ENCODE results near the gene IQCK.
"Not testable (repeated sequence)": the region's sequence is repeated elsewhere in the genome, so short reads cannot be mapped to it uniquely, and the experiment has no call there.

Gene IQCK

GRCh38 chr16:19708296-19709205 lies 9.5 kb upstream of the IQCK start:
- H3K27ac Mint-ChIP-seq = no peak overlapping the region
- peaks cover 12% of the 10 kb centered on the region for H3K4me1 Mint-ChIP-seq
- H3K27me3 Mint-ChIP-seq = no peaks in the 10 kb centered on the region
- H3K36me3 Mint-ChIP-seq = peaks cover 4% of the 10 kb centered on the region
- H3K9me3 Mint-ChIP-seq = no peaks in the 10 kb centered on the region
- no peak overlapping the region for H3K4me3 Mint-ChIP-seq

- H3K36me3 Mint-ChIP-seq = peaks cover 11% of the 10 kb centered on the region
- no peak overlapping the region for H3K4me3 Mint-ChIP-seq
- no peaks in the 10 kb centered on the region for H3K9me3 Mint-ChIP-seq
- H3K4me1 Mint-ChIP-seq = peaks cover 19% of the 10 kb centered on the region
- no peaks in the 10 kb centered on the region for H3K27me3 Mint-ChIP-seq
- H3K27ac Mint-ChIP-seq = peak overlapping the region; percentile 4
Measured at GRCh38 chr16:19709381-19710136, 8.5 kb upstream of the IQCK start.

GRCh38 chr16:19710191-19710908 lies 7.7 kb upstream of the IQCK start:
- peaks cover 14% of the 10 kb centered on the region for H3K36me3 Mint-ChIP-seq
- no peak overlapping the region for H3K27ac Mint-ChIP-seq
- no peak overlapping the region for H3K4me3 Mint-ChIP-seq
- no peaks in the 10 kb centered on the region for H3K9me3 Mint-ChIP-seq
- peaks cover 24% of the 10 kb centered on the region for H3K4me1 Mint-ChIP-seq
- H3K27me3 Mint-ChIP-seq = no peaks in the 10 kb centered on the region

GRCh38 chr16:19710991-19711545 lies 7.0 kb upstream of the IQCK start:
- Mint-ChIP-seq H3K27me3 (no peaks in the 10 kb centered on the region), H3K4me1 (peaks cover 31% of the 10 kb centered on the region), H3K4me3 (no peak overlapping the region), H3K9me3 (no peaks in the 10 kb centered on the region), H3K36me3 (peaks cover 10% of the 10 kb centered on the region), H3K27ac (no peak overlapping the region)

- no peak overlapping the region for H3K4me3 Mint-ChIP-seq
- peak overlapping the region; percentile 9 for H3K27ac Mint-ChIP-seq
- H3K4me1 Mint-ChIP-seq = peaks cover 37% of the 10 kb centered on the region
- no peaks in the 10 kb centered on the region for H3K9me3 Mint-ChIP-seq
- H3K36me3 Mint-ChIP-seq = peaks cover 10% of the 10 kb centered on the region
- no peaks in the 10 kb centered on the region for H3K27me3 Mint-ChIP-seq
Measured at GRCh38 chr16:19711643-19712042, 6.4 kb upstream of the IQCK start.

- no peaks in the 10 kb centered on the region for H3K27me3 Mint-ChIP-seq
- H3K36me3 Mint-ChIP-seq = peaks cover 10% of the 10 kb centered on the region
- no peak overlapping the region for H3K4me3 Mint-ChIP-seq
- H3K27ac Mint-ChIP-seq = no peak overlapping the region
- H3K9me3 Mint-ChIP-seq = no peaks in the 10 kb centered on the region
- H3K4me1 Mint-ChIP-seq = peaks cover 41% of the 10 kb centered on the region
Measured at GRCh38 chr16:19712418-19713058, 5.5 kb upstream of the IQCK start.

GRCh38 chr16:19713697-19714096 lies 4.4 kb upstream of the IQCK start:
- no peak overlapping the region for H3K27ac Mint-ChIP-seq
- H3K4me3 Mint-ChIP-seq = no peak overlapping the region
- peaks cover 41% of the 10 kb centered on the region for H3K4me1 Mint-ChIP-seq
- no peaks in the 10 kb centered on the region for H3K9me3 Mint-ChIP-seq
- H3K36me3 Mint-ChIP-seq = peaks cover 10% of the 10 kb centered on the region
- no peaks in the 10 kb centered on the region for H3K27me3 Mint-ChIP-seq

- no peak overlapping the region for H3K4me3 Mint-ChIP-seq
- H3K9me3 Mint-ChIP-seq = no peaks in the 10 kb centered on the region
- no peaks in the 10 kb centered on the region for H3K27me3 Mint-ChIP-seq
- peaks cover 41% of the 10 kb centered on the region for H3K4me1 Mint-ChIP-seq
- H3K36me3 Mint-ChIP-seq = peaks cover 10% of the 10 kb centered on the region
- H3K27ac Mint-ChIP-seq = no peak overlapping the region
Measured at GRCh38 chr16:19715566-19715965, 2.5 kb upstream of the IQCK start.

GRCh38 chr16:19716183-19716582 lies 1.9 kb upstream of the IQCK start:
- Mint-ChIP-seq H3K27me3 (no peaks in the 10 kb centered on the region), H3K4me3 (peak overlapping the region; percentile 95), H3K36me3 (peaks cover 10% of the 10 kb centered on the region), H3K4me1 (peaks cover 43% of the 10 kb centered on the region), H3K27ac (peak overlapping the region; percentile 0), H3K9me3 (no peaks in the 10 kb centered on the region)

- Mint-ChIP-seq H3K4me1 (peaks cover 41% of the 10 kb centered on the region), H3K4me3 (peak overlapping the region; percentile 95), H3K27ac (peak overlapping the region; percentile 0), H3K36me3 (peaks cover 10% of the 10 kb centered on the region)
- H3K27me3 Mint-ChIP-seq, H3K9me3 Mint-ChIP-seq: not testable (repeated sequence)
Measured at GRCh38 chr16:19716728-19717127, 1.3 kb upstream of the IQCK start.

GRCh38 chr16:19717314-19717713 lies 757 bp upstream of the IQCK start:
- Mint-ChIP-seq H3K4me3 (peak overlapping the region; percentile 95), H3K4me1 (peaks cover 38% of the 10 kb centered on the region), H3K9me3 (no peaks in the 10 kb centered on the region), H3K27me3 (no peaks in the 10 kb centered on the region), H3K36me3 (peaks cover 10% of the 10 kb centered on the region), H3K27ac (peak overlapping the region; percentile 91)

- Mint-ChIP-seq H3K27ac (no peak overlapping the region), H3K27me3 (no peaks in the 10 kb centered on the region), H3K4me1 (peaks cover 38% of the 10 kb centered on the region), H3K4me3 (peak overlapping the region; percentile 95), H3K9me3 (no peaks in the 10 kb centered on the region), H3K36me3 (peaks cover 10% of the 10 kb centered on the region)
Measured at GRCh38 chr16:19718624-19718965, 524 bp downstream of the IQCK start.

- no peak overlapping the region for H3K4me3 Mint-ChIP-seq
- no peaks in the 10 kb centered on the region for H3K9me3 Mint-ChIP-seq
- no peaks in the 10 kb centered on the region for H3K36me3 Mint-ChIP-seq
- H3K27me3 Mint-ChIP-seq = no peaks in the 10 kb centered on the region
- peaks cover 8% of the 10 kb centered on the region for H3K4me1 Mint-ChIP-seq
- H3K27ac Mint-ChIP-seq = no peak overlapping the region
Measured at GRCh38 chr16:19722269-19722952, 4.3 kb downstream of the IQCK start.

- Mint-ChIP-seq H3K4me3 (no peak overlapping the region), H3K36me3 (no peaks in the 10 kb centered on the region), H3K27ac (no peak overlapping the region), H3K4me1 (peaks cover 8% of the 10 kb centered on the region), H3K27me3 (no peaks in the 10 kb centered on the region), H3K9me3 (no peaks in the 10 kb centered on the region)
Measured at GRCh38 chr16:19722981-19723380, 4.9 kb downstream of the IQCK start.

GRCh38 chr16:19728636-19728965 lies 10.5 kb downstream of the IQCK start:
- H3K27me3 Mint-ChIP-seq = no peaks in the 10 kb centered on the region
- H3K36me3 Mint-ChIP-seq = no peaks in the 10 kb centered on the region
- H3K9me3 Mint-ChIP-seq = no peaks in the 10 kb centered on the region
- H3K27ac Mint-ChIP-seq = no peak overlapping the region
- no peaks in the 10 kb centered on the region for H3K4me1 Mint-ChIP-seq
- no peak overlapping the region for H3K4me3 Mint-ChIP-seq
